HG03045 (cell line): Measurements from ENCODE around the gene DNAJB6.

Experiments
- ATAC-seq: cut with Tn5 transposase; IDR thresholded peaks from one replicate; pipeline ENCODE4 v1.9.1; 2021; ENCODE audit warnings: mild to moderate bottlenecking, moderate library complexity; ENCODE audit not compliant: unreplicated experiment

Gene DNAJB6

GRCh38 chr7:157362729-157363128, 25.9 kb downstream of the DNAJB6 start:
- ATAC-seq: no peak

GRCh38 chr7:157366722-157367121, 29.9 kb downstream of the DNAJB6 start:
- no peak for ATAC-seq

- no peak for ATAC-seq
Observed at GRCh38 chr7:157368955-157369354, 32.2 kb downstream of the DNAJB6 start.

- ATAC-seq: no peak
Observed at GRCh38 chr7:157370742-157371141, 33.9 kb downstream of the DNAJB6 start.

GRCh38 chr7:157371296-157371695, 34.5 kb downstream of the DNAJB6 start:
- ATAC-seq: no peak

GRCh38 chr7:157372300-157373232, 35.8 kb downstream of the DNAJB6 start:
- no peak for ATAC-seq

- ATAC-seq: no peak
Observed at GRCh38 chr7:157373493-157373892, 36.7 kb downstream of the DNAJB6 start.

GRCh38 chr7:157375410-157375809, 38.6 kb downstream of the DNAJB6 start:
- ATAC-seq: no peak

- ATAC-seq: no peak
Observed at GRCh38 chr7:157377436-157378124, 40.8 kb downstream of the DNAJB6 start.

GRCh38 chr7:157378390-157378789, 41.6 kb downstream of the DNAJB6 start:
- ATAC-seq: no peak

GRCh38 chr7:157379493-157379892, 42.7 kb downstream of the DNAJB6 start:
- no peak for ATAC-seq

GRCh38 chr7:157380416-157380815, 43.6 kb downstream of the DNAJB6 start:
- no peak for ATAC-seq

- no peak for ATAC-seq
Observed at GRCh38 chr7:157383868-157384267, 47.1 kb downstream of the DNAJB6 start.

- no peak for ATAC-seq
Observed at GRCh38 chr7:157384301-157384700, 47.5 kb downstream of the DNAJB6 start.

GRCh38 chr7:157386979-157387800, 50.4 kb downstream of the DNAJB6 start:
- peak; percentile 85 for ATAC-seq

GRCh38 chr7:157388301-157388700, 51.5 kb downstream of the DNAJB6 start:
- no peak for ATAC-seq

GRCh38 chr7:157389951-157390730, 53.3 kb downstream of the DNAJB6 start:
- ATAC-seq: no peak

GRCh38 chr7:157391036-157391710, 54.4 kb downstream of the DNAJB6 start:
- ATAC-seq: no peak

GRCh38 chr7:157392256-157393037, 55.6 kb downstream of the DNAJB6 start:
- no peak for ATAC-seq
